IPS-20b (cell line): ENCODE measurements around the gene GRK2.

Source experiments
- H3K27ac ChIP-seq: one replicate; pipeline ENCODE4 v1.5.1; 2013; ENCODE audit warnings: low read length
- H3K27me3 ChIP-seq: 2 replicates; pipeline ENCODE4 v1.6.1; 2013; ENCODE audit warnings: mild to moderate bottlenecking, low read length, inconsistent platforms; ENCODE audit not compliant: insufficient read depth
- H3K36me3 ChIP-seq: 2 replicates; pipeline ENCODE4 v1.6.1; 2013; ENCODE audit warnings: low read depth, mild to moderate bottlenecking, inconsistent platforms, low read length, moderate library complexity; ENCODE audit not compliant: insufficient read depth
- H3K4me1 ChIP-seq: 2 replicates; pipeline ENCODE4 v1.6.1; 2013; ENCODE audit warnings: mild to moderate bottlenecking, control low read depth, inconsistent platforms, low read length, moderate library complexity; ENCODE audit not compliant: insufficient read depth
- H3K4me3 ChIP-seq: 2 replicates; pipeline ENCODE4 v1.5.1; 2013; ENCODE audit warnings: mild to moderate bottlenecking, low read length, inconsistent platforms
- H3K9ac ChIP-seq: 2 replicates; pipeline ENCODE4 v1.6.1; 2013; ENCODE audit warnings: low read depth, mild to moderate bottlenecking, inconsistent platforms, low read length, moderate library complexity
- H3K9me3 ChIP-seq: 2 replicates; pipeline ENCODE4 v1.6.1; 2013; ENCODE audit warnings: mild to moderate bottlenecking, low read depth, low read length, inconsistent platforms; ENCODE audit not compliant: insufficient read depth

The GRK2 gene

DNA sequence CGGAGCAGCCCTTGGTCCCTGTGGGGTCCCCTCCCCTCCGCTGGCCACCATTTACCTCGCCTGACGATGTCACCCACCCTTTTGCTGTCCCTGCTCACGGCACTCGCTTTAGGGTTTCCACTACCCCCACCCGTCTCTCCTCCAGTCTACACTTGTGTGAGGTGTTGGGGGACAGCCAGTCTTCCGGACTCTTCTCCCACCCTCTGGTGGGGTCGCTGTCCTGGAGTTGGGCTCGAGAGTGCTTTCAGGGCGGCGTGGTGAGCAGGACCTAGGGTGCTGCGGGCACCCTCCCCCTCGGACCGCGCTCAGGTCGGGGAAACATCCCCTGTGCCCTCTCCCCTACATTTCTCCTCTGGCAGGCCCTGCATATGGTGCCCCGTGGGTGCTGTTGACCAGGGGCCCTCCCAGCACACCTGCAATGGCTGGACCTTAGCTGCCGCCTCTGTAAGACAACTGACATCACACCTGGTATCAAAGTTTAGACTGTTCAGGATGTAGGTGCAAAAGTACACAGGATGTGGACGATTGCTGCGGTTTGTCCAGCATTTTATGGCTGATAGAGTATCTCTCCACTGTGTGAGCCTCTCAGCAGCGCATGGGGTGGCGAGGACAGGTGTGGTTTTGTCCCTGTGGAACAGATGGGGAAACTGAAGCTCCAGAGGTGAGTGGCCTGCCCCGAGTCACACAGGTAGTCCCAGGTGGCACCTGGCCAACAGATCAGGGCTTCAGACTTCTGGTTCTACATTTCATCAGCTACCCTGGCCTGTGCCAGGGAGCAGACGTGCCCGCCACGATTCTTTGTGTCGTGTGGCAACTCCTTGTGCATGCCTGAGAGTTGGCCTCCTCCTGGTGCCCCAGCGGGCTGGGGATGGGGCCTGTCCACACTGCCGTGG is 1.2 kb downstream of the GRK2 start:
- Histone ChIP-seq H3K4me1 (peaks cover 25% of the 10 kb centered on the region), H3K27ac (no peak overlapping the region), H3K36me3 (peaks cover 22% of the 10 kb centered on the region), H3K9ac (peak overlapping the region; percentile 76; the same call in 1 of the 2 replicates), H3K4me3 (peak overlapping the region; percentile 74), H3K9me3 (no peaks in the 10 kb centered on the region), H3K27me3 (peaks cover 18% of the 10 kb centered on the region)

DNA sequence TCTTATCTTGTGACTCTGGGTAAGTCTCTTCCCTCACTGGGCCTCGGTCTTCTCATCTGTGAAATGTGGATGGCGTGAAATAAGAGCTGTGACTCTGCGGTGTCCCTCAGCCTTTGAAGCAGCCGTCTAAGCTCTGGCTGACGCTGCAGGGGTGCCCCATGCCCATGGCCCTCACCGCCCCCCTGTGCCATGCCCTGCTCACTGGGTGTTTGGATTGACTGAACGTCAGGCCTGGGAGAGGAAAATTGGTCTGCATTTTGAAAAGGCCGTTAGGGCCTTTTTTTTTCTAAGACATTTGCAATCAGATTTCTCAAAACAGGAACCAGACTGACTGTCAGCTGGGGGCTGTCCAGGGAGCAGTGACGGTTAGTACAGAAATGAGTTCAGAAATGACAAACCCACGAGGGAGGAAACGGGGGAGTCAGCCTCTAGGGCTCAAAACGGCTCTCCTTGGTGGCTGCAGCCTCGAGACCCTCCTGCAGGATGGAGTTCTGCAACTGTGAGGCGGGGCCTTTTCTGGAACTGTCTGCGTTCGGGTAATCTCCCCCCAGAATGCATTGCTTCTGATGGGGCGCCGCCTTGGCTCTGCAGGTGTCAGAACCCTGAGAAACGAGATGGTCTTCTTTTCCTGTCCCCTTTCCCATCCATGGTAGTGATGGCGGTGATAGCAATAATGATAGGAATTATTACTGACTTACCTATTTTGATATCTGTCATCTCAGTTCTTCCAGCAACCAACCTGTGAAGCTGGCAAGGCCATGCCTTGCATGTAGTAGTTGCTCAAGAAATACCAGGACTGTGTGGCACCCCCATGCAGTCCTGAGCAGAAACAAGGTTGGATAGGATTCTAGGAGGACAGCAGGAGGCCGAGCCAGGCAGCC is 2.0 kb downstream of the GRK2 start:
- Histone ChIP-seq H3K36me3 (peaks cover 23% of the 10 kb centered on the region), H3K4me1 (peaks cover 23% of the 10 kb centered on the region), H3K9me3 (no peaks in the 10 kb centered on the region), H3K4me3 (no peak overlapping the region), H3K27me3 (peaks cover 16% of the 10 kb centered on the region), H3K27ac (no peak overlapping the region), H3K9ac (no peak overlapping the region)

DNA sequence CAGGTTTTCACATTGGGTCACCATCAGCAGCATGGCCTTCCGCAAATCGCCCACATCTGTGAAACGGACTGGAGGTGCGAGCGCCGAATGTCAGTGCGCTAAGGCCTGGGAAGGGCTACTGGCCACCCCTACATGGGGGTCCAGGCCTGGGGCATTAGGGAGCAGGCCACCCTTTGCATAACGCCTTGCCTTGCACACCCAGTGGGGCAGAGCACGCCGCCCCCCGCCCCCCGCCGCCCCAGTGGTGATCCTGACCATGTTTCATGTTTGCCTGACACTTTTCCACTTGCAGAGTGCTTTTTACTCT is 2.6 kb downstream of the GRK2 start:
- H3K9me3 ChIP-seq: no peaks in the 10 kb centered on the region
- H3K27ac ChIP-seq: no peak overlapping the region
- H3K9ac ChIP-seq: no peak overlapping the region
- peaks cover 23% of the 10 kb centered on the region for H3K36me3 ChIP-seq
- no peak overlapping the region for H3K4me3 ChIP-seq
- peaks cover 23% of the 10 kb centered on the region for H3K4me1 ChIP-seq
- peaks cover 16% of the 10 kb centered on the region for H3K27me3 ChIP-seq

DNA sequence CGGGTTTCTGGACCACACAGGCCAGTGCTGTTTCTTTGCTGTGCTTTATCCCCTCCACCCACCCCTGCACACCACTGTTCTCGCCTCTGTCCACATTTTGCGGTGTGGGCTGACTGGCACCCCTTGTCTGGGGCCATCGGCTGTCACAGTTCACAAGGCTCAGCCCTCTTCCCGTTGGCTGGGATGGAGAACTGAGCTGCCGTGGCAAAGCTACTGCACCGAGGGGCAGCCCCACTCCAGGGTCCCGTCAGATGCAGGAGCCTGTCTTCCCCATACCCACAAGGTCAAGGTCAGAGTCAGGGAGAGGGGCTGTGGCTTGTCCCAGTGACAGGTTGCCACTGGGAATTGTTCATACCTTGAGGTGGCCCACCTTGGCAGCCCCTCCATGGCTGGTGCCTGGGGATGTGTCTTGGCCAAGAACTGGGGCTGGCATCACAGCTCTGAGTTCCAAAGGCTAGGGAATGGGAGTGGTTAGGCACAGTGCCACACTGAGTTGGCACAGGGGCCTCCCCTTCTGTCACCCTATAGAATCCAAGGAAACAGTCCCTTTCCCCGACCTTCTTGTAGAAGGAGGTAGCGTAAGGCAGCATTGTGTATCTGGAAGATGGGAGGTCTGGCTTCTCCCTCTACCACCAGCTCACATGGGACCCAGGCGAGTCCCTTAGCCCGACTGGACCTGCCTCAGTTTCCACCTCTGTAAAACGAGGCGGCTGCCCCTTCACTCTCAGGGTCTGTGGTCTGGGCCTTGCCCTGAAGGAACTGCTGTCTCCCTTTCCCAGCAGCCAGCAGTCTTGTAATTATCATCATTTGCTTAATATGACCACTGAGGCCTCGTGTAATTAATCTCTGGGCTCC is 3.4 kb downstream of the GRK2 start:
- Histone ChIP-seq H3K4me1 (peaks cover 23% of the 10 kb centered on the region), H3K36me3 (peaks cover 25% of the 10 kb centered on the region), H3K9ac (peak overlapping the region; percentile 71; the same call in 1 of the 2 replicates), H3K9me3 (no peaks in the 10 kb centered on the region), H3K27me3 (peaks cover 14% of the 10 kb centered on the region), H3K27ac (peak overlapping the region; percentile 10), H3K4me3 (peak overlapping the region; percentile 4; the same call in 1 of the 2 replicates)

DNA sequence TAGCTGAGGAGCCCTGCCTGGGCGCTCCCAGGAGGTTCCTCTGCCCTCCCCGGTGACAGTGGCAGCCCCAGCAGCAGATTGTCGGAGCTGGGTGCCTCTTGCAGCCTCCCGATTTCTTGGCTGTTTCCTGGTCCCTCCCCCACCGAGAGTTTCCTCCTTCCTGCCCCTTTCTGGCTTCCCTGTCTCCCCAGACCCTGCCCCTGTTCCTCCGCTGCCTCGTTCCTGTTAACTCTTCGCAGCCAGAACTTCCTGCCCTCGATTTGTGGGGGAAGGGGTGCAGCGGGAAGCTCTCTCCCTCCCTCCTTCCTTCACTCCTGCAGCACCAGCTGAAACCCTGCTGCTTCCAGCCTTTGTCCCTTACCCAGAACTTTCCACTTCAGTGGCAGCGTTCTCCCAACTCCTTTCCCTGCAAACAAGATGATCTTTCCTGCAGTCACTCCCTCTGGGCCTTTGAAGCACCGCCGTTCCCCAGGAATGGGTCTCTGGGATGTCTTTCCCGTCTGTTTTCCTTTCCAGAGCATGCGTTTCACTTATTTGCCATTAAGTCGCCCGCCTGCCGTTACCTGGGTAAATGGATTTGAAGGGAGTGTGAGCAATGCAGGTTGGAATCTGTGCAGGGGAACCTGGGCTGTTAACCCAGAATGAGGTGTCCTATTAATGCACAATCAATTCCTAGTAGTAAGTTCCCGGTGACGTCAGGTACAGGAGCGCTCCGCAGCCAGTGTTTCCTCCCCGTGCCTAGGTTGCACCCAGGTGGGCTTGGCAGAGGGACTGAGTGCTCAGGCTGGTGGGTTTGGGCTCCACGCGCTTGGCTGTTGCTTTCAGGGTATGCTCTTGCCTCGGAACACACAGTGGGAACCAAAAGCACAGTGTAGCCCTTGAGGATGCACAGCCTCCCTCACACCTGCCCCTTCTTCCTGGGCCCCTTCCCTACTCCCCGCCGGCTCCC is 4.3 kb downstream of the GRK2 start:
- Histone ChIP-seq H3K27me3 (peaks cover 5% of the 10 kb centered on the region), H3K27ac (peak overlapping the region; percentile 10), H3K9ac (peak overlapping the region; percentile 71; the same call in 1 of the 2 replicates), H3K36me3 (peaks cover 30% of the 10 kb centered on the region), H3K4me3 (peak overlapping the region; percentile 4; the same call in 1 of the 2 replicates), H3K9me3 (no peaks in the 10 kb centered on the region), H3K4me1 (peaks cover 23% of the 10 kb centered on the region)

DNA sequence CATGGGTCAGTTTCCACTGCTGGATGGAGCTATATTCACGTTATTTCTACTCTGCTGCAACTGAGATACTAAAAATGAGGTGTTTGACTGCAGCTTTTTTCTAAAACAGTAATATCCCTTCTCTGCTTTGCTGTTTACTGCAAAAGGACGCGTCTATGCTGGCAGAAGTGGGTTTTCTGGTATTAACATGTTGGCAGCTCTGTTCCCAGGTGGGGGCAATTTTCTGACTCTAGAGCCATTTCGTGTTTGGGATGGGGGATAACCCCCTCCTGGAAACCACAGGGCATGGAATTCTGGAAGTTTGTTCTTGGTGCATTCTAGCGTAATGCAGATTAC is 4.9 kb downstream of the GRK2 start:
- peak overlapping the region; percentile 71; the same call in 1 of the 2 replicates for H3K9ac ChIP-seq
- H3K4me3 ChIP-seq: no peak overlapping the region
- peak overlapping the region; percentile 10 for H3K27ac ChIP-seq
- H3K9me3 ChIP-seq: no peaks in the 10 kb centered on the region
- H3K27me3 ChIP-seq: no peaks in the 10 kb centered on the region
- H3K36me3 ChIP-seq: peaks cover 30% of the 10 kb centered on the region
- H3K4me1 ChIP-seq: peaks cover 23% of the 10 kb centered on the region

DNA sequence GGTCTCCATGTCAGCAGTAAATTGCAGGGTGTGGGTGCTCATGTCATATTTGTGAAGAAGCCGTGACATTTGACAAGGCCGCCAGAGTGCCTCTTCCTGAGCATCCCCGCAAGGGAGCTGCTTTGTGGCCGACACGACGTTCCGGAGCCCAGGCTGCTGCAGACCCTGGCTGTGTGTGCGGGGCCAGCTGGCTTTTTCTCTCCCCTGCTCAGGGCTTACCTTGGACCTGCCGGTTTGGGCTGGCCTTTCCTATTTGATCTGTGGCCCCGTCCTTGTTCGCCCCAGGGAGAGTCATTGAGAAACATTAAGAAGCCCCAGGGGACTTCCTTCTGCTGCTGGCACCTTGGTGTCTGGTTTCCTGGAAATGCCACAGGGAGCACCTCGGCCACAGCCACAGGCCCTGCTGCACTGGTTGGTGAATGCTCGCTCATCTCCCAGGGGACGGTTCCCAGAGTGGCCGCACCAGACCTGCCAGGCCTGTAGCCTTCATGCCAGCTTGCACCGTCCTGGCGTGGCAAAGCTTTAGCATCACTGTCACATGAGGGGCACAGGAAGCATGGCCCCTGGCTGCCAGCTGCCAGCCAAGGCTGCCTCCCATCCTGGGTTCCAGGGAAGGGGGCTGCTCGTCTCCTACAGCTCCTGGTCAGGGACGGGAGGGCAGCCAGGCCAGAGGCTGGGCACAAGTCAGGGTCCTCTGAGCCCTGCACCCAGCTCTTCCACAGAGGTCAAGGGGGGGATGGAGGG is 5.4 kb downstream of the GRK2 start:
- H3K27me3 ChIP-seq: no peaks in the 10 kb centered on the region
- no peak overlapping the region for H3K27ac ChIP-seq
- peaks cover 23% of the 10 kb centered on the region for H3K4me1 ChIP-seq
- no peak overlapping the region for H3K4me3 ChIP-seq
- H3K36me3 ChIP-seq: peaks cover 30% of the 10 kb centered on the region
- H3K9me3 ChIP-seq: no peaks in the 10 kb centered on the region
- H3K9ac ChIP-seq: peak overlapping the region; percentile 71; the same call in 1 of the 2 replicates

DNA sequence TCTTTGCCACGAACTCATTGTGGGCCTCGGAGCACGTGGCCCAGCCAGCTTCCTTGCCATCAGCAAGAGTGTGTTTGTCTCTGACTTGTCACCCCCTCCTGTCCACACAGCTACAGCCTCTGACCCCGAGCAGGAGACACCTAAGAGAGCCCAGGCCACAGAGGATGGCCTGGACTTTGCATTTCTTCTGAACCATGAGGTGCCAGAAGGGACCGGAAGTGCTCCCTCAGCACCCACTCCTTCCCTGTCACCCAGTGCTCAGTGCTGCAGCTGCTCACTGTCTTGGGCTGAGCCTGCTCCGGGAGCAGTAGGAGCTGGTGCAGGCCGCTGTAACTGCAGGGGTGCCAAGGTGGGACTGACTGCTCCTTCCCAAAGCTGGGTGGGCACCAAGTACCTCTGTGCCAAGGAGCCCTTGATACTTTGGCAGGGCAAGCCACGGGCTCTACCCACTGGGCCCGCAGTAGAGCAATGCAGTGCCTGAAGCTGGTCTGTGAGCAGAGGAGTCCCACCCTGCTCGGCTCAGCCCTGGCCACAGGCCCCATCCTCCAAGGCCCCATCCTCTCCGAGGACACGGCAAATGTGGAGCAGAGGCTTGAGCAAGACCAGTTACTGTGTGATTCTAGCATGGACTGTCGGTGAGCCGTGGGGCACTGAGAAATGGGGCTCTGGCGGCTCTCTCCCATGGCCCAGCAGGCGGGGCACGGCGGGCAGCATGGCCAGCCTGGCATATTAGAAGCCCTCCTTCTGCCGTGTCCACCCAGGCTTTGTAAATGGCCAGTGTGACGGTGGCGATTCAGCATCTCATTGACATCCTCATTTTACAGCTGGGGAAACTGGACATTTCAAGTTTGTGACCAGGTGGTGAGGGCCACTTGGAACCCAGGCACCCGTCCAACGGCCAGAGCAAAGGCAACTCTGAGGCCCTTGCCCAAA is 6.3 kb downstream of the GRK2 start:
- peaks cover 23% of the 10 kb centered on the region for H3K4me1 ChIP-seq
- no peaks in the 10 kb centered on the region for H3K27me3 ChIP-seq
- H3K9ac ChIP-seq: no peak overlapping the region
- no peaks in the 10 kb centered on the region for H3K9me3 ChIP-seq
- H3K4me3 ChIP-seq: no peak overlapping the region
- peaks cover 30% of the 10 kb centered on the region for H3K36me3 ChIP-seq
- no peak overlapping the region for H3K27ac ChIP-seq

DNA sequence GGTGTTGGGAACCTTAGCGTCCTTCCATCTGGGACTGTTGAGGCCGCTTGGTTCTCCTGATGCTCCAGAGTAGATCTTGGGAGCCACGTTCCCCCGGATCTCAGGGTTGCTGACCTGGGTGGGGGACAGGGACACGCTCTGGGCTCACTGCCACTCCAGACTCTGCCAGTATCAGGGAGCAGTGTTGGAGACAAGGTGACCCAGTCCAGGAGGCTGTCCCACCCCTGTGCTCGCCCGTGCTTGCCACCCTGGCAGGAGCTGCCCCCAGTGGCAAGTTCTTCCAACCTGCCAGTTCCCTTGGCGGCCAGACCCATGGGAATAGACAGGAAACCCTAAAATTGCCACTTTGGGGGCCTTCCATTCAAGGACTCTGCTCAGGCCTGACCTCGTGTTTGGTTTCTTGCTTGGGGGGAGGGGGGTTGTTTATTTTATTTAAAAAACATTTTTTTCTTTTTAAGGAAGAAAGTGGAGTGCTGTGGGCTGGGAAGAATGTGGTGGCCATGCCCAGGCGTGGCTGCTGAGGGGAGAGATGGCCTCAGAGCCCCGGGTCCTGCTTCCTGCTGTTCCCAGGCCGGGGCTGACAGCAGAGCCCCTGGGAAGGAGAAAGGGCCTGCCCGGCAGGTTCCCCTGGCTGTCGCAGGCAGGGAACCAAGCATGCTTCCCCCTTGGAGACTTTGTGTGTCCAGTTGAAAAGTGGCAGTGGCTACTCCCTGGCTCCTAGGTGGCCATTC is 7.2 kb downstream of the GRK2 start:
- H3K9ac ChIP-seq: no peak overlapping the region
- H3K36me3 ChIP-seq: peaks cover 23% of the 10 kb centered on the region
- no peaks in the 10 kb centered on the region for H3K9me3 ChIP-seq
- no peaks in the 10 kb centered on the region for H3K27me3 ChIP-seq
- no peak overlapping the region for H3K27ac ChIP-seq
- peaks cover 26% of the 10 kb centered on the region for H3K4me1 ChIP-seq
- H3K4me3 ChIP-seq: no peak overlapping the region
